GM12872 (cell line): ENCODE measurements around the gene IFT25.

ENCODE experiments used
- TF ChIP-seq, protein P1 (sequence below): IDR thresholded peaks from 3 replicates; pipeline ENCODE4 v1.5.1; 2011; ENCODE audit warnings: low read depth, mild to moderate bottlenecking, low read length, moderate library complexity; ENCODE audit not compliant: insufficient read depth

Gene IFT25

GRCh38 chr1:53981220-53981619 lies 35.7 kb upstream of the IFT25 start:
- TF ChIP-seq, protein P1, sequence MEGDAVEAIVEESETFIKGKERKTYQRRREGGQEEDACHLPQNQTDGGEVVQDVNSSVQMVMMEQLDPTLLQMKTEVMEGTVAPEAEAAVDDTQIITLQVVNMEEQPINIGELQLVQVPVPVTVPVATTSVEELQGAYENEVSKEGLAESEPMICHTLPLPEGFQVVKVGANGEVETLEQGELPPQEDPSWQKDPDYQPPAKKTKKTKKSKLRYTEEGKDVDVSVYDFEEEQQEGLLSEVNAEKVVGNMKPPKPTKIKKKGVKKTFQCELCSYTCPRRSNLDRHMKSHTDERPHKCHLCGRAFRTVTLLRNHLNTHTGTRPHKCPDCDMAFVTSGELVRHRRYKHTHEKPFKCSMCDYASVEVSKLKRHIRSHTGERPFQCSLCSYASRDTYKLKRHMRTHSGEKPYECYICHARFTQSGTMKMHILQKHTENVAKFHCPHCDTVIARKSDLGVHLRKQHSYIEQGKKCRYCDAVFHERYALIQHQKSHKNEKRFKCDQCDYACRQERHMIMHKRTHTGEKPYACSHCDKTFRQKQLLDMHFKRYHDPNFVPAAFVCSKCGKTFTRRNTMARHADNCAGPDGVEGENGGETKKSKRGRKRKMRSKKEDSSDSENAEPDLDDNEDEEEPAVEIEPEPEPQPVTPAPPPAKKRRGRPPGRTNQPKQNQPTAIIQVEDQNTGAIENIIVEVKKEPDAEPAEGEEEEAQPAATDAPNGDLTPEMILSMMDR: no peak

GRCh38 chr1:53979712-53980450 lies 34.4 kb upstream of the IFT25 start:
- TF ChIP-seq, protein P1: no peak

DNA sequence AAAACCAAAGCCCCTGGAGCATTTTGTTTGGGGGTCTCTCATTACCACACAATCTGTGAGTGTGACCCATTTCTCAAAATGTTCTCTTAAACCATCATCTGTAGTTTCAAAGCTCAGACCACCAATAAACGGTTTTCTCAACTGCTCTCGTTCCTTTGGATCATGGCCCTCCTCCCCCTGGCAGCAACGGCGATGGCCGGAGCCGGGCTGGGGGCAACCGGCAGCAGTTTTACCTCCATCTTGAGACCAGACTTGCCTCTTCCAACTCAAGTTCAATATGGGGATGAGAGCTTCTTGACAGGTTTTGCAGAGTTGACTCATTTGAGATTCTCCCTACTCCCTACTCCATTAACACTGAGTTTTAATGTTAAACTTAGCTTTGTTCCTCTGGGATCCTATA lies 30.4 kb upstream of the IFT25 start:
- TF ChIP-seq, protein P1: no peak

DNA sequence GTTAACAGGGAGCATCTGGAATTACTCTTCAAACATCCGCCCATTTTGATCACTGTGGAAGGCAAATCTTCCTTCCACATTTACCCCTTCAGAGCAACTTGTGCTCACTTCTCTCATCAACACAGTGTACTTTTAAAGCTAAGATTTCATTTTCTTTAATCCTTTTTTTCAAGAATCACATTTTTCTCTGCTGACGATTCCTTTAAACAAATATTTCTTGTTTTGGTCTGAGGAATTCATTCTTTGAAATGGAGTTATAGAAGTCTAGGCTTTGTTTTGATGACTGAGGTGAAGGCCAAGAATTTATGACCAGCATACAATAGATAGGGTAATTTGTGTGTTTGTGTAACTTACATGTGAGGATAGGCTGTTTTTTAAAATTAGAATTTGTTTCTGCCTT lies 26.2 kb upstream of the IFT25 start:
- TF ChIP-seq, protein P1: no peak

DNA sequence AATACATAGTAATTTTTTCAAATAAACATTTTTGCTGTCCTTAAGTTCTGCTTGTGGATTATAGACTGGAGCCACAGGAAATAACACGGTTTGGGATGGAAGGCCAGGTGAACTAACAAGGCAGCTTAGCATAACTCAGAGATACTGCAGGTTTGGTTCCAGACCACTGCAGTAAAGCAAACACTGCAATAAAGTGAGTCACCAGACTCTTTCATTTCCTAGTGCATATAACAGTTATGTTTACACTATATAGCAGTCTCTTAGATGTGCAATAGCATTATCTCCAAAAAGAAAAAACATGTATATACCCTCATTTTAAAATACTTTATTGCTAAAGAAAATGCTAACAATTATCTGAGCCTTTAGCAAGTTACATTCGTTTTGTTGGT lies 22.6 kb upstream of the IFT25 start:
- TF ChIP-seq, protein P1: no peak

DNA sequence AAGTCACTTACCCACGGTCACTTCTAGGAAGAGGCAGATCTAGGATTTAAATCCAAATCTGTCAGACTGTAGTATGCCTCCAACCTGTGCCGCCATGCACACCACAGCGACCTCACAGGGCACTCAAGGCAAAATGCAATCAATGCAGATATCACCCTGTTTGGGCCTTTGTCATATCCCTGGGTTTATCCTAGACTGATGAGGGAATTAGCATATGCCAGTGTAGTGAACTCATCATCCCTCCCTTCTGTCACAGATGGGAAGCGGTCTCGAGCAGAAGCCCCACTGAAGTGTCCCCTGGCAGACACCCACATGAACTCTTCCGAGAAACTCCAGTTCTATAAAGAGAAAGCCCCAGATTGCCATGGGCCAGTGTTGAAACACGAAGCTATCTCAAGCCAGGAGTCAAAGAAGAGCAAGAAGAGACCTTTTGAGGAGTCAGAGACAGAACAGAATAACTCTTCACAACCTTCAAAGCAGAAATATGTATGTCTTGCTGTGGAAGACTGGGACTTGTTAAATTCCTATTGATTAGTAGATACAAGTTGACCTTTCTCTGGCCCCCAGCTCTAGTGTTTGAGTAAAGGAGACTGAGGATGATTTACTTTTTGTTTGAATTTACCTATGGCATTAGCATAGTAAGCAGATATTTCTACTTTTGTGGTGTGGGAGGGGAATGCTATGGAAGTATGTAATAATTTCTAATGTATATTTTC lies 22.1 kb upstream of the IFT25 start:
- TF ChIP-seq, protein P1: no peak

- TF ChIP-seq, protein P1: no peak
These were observed 21.3 kb upstream of the IFT25 start for GRCh38 chr1:53966794-53967193.
